H1 (cell line): ENCODE results near the gene PIP5K1C.

Experiments
- CHD2 ChIP-seq: IDR thresholded peaks from 2 replicates; pipeline ENCODE4 v1.6.1; 2012; ENCODE audit warnings: low read length, improper control_type of control experiment
- EZH2 ChIP-seq: fragments of 200-600 bp; sonication (generic); IDR thresholded peaks from 2 replicates; pipeline ENCODE4 v1.7.1; 2012; ENCODE audit warnings: low read depth, mild to moderate bottlenecking, moderate library complexity, low read length, inconsistent platforms; ENCODE audit not compliant: severe bottlenecking
- USF2 ChIP-seq: IDR thresholded peaks from 2 replicates; pipeline ENCODE4 v1.6.1; 2011; ENCODE audit warnings: low read length, improper control_type of control experiment

DNA sequence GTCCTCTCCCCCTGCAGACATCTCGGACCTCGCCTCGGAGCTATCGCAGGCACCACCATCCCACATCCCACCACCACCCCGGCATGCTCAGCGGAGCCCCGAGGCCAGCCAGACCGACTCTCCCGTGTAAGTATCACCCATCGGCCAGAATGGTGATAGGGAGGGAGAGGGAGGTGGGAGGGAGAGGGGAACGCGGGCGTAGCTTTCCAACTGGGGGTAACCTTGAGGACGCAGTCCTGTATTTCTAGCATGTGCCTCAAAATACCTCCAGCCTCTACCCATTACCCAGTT lies 34.0 kb upstream of the PIP5K1C start:
- TF ChIP-seq EZH2 (no peak), CHD2 (no peak), USF2 (no peak)
